Measurements from ENCODE around the gene FBLN5. TPM values are rescaled to one million over a fixed set of nuclear protein-coding genes. Genes with fewer than 3 reads are reported as not detected.
"Not testable (repeated sequence)": the region's sequence is repeated elsewhere in the genome, so short reads cannot be mapped to it uniquely, and the experiment has no call there.

The FBLN5 gene
- total RNA-seq, 1 donor from 2014 or later: 61.7 TPM

DNA sequence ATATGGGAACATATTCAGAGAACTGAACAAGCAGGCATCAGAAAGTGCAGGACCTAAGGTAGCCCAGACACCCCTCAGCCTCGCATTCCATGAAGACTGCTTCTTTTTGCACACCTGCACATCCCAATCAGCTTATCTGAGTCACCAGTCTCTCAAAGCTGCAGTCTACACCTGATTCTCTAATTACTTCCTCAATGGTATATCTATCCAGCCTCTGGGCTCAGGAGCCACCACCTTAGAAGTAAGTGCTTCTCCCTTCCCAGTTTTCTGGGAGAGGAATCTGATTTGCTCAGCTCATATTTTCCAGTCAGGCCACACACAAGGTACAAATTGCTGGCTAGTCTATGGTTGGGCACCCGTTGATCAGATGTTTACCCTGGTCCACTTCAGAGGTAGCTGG lies 101.8 kb downstream of the FBLN5 start:
- intact Hi-C loops (cut with micrococcal nuclease): no loop called here
- DNase-seq (no peak), ATAC-seq (no peak)

DNA sequence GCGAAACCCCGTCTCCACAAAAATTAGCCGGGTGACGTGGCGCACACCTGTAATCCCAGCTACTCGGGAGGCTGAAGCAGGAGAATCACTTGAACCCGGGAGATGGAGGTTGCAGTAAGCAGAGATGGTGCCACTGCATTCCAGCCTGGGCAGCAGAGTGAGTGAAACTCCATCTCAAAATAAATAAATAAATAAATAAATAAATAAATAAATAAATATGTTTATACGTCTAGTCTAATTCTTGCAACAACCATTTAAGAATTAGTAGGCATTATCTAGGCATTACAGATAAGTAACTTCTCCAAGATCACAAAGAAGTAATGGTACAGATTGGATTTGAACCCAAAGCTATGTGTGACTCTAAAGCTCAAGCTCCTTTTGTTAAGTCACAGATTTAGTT lies 102.4 kb downstream of the FBLN5 start:
- DNase-seq; ATAC-seq; intact Hi-C loops (cut with micrococcal nuclease): not testable (repeated sequence)

DNA sequence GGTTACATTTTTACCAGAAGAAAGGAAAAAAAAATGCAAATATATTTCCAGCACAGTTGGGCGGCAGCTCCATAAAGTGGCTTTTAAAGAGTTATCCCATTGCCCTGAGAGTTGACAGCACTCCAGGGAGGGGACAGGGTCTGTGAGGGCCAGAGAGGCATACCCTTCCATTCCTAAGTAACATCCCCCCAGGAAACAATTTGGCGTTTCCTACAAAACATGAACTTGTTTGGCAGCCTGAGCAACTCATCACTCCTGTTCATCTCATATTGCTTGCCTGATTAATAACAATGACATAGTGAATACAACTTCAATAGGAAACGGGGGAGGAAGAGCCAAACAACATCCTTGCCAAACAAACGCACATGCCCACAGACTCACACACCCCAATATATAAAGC lies 103.5 kb downstream of the FBLN5 start:
- intact Hi-C loops (cut with micrococcal nuclease): no loop called here
- ATAC-seq (no peak), DNase-seq (no peak)

DNA sequence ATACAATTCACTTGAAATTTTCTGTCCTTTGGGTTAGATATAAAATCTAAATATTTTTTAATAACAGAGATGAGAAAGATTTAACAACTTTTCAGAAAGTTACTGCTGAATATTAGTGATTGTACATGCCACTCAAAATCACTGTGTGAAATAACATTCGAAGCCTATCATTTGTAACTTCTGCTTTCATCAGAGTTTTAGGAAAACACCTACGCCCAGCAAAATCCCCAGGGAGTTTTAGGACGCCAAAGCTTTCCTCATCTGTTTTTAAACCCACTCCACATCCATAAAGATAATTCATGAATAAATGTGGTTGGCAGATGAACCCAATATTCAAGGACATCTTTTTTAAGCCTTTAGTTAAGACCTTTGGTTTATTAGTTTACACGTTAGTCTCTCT lies 104.1 kb downstream of the FBLN5 start:
- ATAC-seq (no peak), DNase-seq (no peak)
- intact Hi-C loops (cut with micrococcal nuclease): no loop called here

DNA sequence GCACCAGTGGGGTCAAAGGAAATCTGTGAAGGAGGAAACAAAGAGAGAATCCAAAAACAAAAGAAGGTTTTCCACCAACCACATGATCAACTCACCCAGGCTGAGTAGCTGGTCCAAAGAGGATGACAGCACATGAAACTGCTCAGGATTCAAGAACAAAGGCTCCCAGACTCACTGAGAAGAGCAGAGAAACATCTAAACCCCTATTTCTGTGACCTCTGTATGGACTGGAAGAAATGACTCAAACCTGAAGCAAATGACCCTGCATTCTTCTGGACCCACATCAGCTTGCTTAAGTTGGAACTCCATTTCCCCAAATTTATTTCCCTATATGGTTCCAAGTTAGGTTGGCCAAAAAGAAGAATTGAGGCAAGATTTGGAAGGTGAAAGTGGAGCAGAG lies 106.4 kb downstream of the FBLN5 start:
- ATAC-seq (no peak), DNase-seq (no peak)
- intact Hi-C loops (cut with micrococcal nuclease): no loop called here

DNA sequence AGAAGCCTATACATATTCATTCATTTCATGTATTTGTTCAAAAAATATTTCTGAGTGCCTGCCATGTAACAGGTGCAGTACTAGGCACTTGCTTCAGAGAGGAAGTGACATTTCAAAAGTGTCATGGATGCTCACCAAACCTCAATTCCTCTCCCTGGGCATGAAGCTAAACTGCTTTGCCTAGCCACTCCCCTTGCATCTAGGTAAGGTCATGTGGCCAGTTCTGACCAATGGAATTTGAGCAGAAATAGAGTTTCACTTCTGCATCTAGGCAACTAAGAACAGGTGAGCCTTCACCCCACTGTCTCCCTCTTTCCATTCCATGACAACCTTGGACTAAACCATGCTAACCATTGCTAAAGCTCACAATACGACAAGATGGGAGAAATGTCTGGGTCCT lies 107.7 kb downstream of the FBLN5 start:
- ATAC-seq (no peak), DNase-seq (no peak)
- intact Hi-C loops (cut with micrococcal nuclease): no loop called here

DNA sequence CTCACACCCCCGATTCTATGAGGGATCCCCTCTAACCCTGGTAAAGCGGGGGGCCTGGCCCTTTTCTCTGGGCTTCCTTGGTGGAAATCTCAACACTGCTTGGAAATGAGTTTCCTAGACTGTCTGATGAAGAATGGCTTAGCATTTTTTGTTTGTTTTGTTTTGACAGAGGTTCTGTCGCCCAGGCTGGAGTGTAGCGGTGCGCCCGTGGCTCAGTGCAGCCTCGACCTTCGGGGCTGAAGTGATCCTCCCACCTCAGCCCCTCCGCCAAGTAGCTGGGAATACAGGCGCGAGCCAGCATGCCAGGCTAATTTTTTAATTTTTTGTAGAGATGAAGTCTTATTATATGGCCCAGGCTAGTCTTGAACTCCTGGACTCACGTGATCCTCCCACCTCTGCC lies 110.4 kb downstream of the FBLN5 start:
- DNase-seq (no peak), ATAC-seq (no peak)
- intact Hi-C loops (cut with micrococcal nuclease): no loop called here

DNA sequence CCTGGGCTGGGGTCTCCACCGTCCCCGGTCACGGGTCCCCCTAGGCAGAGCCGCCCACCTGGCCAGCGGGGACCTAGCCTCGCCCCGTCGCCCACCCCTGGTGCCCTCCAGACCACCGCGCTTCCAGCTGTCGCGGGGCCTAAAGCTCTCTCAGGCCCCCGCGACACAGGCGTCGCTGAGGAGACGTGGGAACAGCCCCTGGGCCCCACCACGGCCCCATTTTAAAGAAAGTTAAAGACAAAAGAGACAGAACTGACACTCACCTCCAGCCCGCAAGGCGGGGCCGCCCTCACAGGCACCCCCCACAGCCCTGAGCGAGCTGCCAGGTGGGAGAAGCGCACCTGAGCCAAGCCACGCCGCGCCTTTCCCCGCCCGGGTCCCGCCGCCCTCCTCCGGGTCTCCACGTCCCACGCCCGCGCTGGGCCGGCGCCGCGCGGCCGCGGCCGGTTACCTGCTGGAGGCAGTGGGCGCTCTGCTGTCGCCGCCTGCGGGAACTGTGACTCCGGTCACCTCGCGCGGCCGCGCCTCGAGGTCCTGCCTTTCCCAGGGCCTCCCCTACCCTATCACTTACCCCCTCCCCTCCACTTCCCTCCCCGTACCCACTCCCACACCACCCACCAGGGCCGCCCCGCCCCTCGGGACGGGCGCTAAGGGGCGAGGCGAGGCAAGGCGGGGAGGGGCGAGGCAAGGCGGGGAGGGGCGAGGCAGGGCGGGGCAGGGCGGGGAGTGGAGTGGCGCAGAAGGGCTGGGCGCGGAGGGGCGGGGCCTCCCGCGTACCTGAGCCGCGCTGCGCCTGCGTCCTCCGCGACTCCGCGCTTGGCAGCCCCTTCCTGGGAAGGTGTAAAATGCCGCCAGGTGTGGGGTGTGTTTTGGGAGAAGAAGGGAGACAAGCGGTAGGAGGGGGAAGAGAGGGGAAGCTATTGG lies 111.3 kb downstream of the FBLN5 start:
- intact Hi-C loops (cut with micrococcal nuclease): no loop called here

DNA sequence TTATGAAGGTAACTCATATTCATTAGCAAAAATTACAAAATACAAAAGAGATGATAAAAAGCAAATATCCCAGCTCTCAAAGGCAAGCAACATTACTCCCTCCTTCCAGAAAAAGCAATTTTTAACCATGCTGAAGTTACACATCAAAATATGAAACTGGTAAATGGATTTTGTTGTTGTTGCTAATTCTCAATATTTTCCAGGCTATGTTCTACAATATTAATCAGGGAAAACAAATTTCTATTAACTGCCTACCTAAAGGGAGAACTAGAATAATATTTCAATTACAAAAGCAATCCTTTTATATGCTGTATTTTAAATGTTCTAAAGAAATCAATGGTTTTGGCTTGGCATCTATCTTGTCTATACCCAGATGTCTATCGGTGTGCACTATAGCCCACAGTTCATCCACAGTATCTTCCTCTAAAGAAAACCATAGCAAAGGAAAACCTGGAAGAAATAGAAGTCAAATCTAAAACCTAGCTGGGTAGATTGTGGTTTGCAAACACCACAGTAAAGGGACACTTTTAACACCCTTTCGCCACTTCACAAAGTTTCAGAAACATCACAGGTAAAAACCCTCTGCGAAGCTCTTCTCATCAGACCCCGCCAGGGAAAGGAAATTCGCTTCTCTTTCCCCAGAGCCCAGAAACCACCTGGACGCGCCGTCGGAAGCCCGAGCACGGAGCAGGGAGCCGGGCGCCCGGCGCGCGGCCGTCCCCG lies 112.1 kb downstream of the FBLN5 start:
- DNase-seq (no peak), ATAC-seq (peak; percentile 27)
- intact Hi-C loops (cut with micrococcal nuclease): no loop called here

More for the DNA sequence above, 111.3 kb downstream of the FBLN5 start:
- DNase-seq (peak; percentile 82), ATAC-seq (peak; percentile 97)

DNA sequence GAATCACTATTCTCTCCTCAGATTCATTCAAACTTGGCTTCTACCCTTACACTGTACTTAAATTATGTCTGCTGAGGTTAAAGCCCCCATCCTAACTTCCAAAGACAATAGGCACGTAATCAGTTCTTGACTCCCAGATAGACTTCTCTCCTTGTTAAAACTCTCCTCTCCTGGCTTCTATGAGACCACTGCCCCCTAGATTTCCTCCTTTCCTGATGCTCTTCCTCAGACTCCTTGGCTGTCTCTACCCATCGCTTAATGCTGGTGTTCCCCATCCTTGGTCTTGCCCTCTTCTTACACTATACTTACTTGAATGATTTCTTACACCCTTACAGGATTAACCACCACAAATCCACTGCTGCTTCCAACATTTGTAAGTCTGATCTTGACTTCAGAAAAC lies 112.9 kb downstream of the FBLN5 start:
- DNase-seq: no peak
- no peak for ATAC-seq
- intact Hi-C loops (cut with micrococcal nuclease): no loop called here

DNA sequence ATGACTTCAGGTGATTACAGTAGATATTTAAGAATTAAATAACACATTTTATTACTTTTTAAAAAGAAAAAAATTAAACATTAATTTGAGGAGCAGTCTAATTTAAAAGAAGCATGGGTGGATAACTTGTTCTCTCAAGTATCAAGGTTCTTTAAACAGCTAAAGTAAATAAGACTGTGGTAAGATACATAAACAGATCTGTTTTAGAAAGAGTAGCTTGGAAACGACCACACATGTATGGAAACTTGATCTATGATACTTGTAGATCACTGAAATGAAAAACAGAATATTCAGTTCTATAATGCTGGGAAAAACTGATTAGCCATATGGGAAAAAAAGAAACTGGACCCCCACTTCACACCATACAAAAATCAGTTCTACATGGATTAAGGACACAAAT lies 116.2 kb downstream of the FBLN5 start:
- no peak for DNase-seq
- intact Hi-C loops (cut with micrococcal nuclease): no loop called here
- ATAC-seq: no peak

DNA sequence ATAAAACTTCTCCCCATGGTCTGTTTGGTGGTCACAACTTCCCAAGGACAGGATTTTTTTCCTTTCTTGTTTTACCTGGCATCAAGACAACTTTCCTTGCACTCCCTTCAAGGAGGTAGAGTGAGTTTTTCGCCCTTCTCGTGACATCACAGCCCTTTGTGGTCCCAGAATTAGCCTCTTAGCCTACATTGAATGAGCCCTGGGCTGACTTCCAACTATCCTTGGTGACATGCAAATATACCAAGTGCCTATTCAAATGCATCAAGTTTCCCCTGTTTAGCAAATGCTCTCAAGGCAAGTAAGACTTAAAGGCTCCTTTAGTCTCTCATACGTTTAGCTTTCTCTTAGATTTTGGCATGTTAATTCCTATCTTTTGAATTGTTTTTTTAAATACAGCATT lies 116.7 kb downstream of the FBLN5 start:
- no peak for DNase-seq
- no peak for ATAC-seq
- intact Hi-C loops (cut with micrococcal nuclease): no loop called here

DNA sequence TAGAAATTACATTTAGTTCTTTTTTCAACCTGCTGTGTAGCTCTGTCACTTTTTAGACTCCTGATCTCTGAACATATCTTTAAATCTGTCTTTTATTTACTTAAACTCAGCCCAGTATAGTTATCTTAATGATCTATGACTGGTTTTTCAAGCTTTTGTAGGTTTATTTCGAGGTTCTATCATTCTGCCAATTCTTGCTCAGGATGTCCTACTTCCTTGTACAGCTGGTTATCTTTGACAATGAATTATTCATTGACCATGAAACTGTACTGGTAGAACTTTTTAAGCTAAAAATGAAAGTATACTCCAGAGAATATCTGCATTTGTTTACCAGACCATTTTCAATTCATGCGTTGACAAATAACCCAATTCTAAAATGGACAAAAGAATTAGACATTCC lies 118.0 kb downstream of the FBLN5 start:
- intact Hi-C loops (cut with micrococcal nuclease): no loop called here
- DNase-seq (no peak), ATAC-seq (no peak)

DNA sequence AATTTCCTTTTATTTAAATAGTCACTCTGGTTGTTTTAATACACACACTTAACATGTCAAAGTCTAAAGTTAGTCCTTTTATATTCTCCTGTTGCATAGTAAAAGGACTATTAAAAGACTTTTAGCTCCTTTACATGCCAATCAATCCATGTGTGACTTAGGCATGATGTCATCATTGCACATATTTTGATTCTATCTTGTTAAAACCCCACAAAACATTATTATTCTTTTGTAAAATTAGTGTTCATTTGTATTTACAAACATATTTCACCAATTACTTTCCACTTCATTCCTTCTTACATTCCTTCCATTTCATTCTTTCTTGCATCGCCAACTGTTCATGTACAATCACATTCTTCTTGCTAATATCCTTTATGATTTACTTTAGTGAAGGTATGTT lies 119.7 kb downstream of the FBLN5 start:
- DNase-seq (no peak), ATAC-seq (no peak)
- intact Hi-C loops (cut with micrococcal nuclease): no loop called here

Other genes with a start within 250 kb of the FBLN5 start
- 0.37 TPM for gene CATSPERB, start 215.6 kb downstream of the FBLN5 start, total RNA-seq
- gene TC2N, start 80.2 kb downstream of the FBLN5 start, total RNA-seq: 9.2 TPM
- gene TRIP11, start 92.4 kb upstream of the FBLN5 start, total RNA-seq: 54.3 TPM
- 15.9 TPM for gene ATXN3, start 158.9 kb upstream of the FBLN5 start, total RNA-seq
- 648 TPM for gene NDUFB1, start 174.0 kb upstream of the FBLN5 start, total RNA-seq
- 38.7 TPM for gene CPSF2, start 174.3 kb upstream of the FBLN5 start, total RNA-seq

All from left ventricle myocardium superior (tissue), 1 donor.